ES-I3 (cell line): ENCODE data around the gene CCDC92.

Experiments
- H3K36me3 ChIP-seq: 2 replicates; pipeline ENCODE4 v1.6.1; 2013; ENCODE audit warnings: mild to moderate bottlenecking, low read length, control low read depth, moderate library complexity; ENCODE audit not compliant: insufficient read depth
- H3K4me1 ChIP-seq: 2 replicates; pipeline ENCODE4 v1.6.1; 2013; ENCODE audit warnings: mild to moderate bottlenecking, control low read depth, low read length; ENCODE audit not compliant: insufficient read depth
- H3K9ac ChIP-seq: 2 replicates; pipeline ENCODE4 v1.6.1; 2013; ENCODE audit warnings: low read depth, mild to moderate bottlenecking, low read length, moderate library complexity
- H3K9me3 ChIP-seq: 2 replicates; pipeline ENCODE4 v1.6.1; 2013; ENCODE audit warnings: mild to moderate bottlenecking, low read length, moderate library complexity; ENCODE audit not compliant: control insufficient read depth, insufficient read depth

Gene CCDC92

DNA sequence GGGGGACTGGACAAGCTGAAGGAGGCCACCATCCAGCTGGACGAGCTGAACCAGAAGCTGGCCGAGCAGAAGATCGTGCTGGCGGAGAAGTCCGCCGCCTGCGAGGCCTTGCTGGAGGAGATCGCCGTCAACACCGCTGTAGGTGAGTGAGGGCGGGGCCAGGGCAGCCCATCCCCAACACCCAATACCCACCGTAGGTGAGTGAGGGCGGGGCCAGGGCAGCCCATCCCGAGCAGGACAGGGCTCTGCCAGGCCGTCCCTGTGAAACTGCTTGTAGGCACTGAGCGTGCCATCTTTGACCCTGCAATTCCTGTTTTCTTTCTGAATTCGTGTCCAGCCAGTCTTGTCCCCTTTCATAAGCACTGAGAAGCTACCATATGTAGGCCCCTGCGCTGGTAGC, 74.0 kb downstream of the CCDC92 start:
- no peaks in the 10 kb centered on the region; the same call in 1 of the 2 replicates for H3K4me1 ChIP-seq
- H3K36me3 ChIP-seq = no peaks in the 10 kb centered on the region
- no peaks in the 10 kb centered on the region; the same call in 1 of the 2 replicates for H3K9me3 ChIP-seq
- H3K9ac ChIP-seq = no peak overlapping the region

DNA sequence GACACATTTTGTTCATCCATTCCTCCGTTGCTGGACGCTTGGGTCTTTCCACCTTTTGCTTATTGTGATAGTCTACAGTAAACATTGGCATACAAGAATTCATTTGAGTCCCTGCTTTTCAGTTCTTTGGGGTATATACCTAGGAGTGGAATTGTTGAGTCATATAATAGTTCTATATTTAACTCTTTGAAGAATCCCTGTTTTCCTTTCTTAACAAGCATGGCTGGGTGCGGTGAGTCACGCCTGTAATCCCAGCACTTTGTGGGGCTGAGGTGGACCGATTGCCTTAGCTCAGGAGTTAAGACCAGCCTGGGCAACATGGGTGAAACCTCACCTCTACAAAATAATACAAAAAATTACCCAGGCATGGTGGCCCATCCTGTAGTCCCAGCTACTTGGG, 75.4 kb downstream of the CCDC92 start:
- Histone ChIP-seq H3K9ac (no peak overlapping the region), H3K4me1 (no peaks in the 10 kb centered on the region; the same call in 1 of the 2 replicates), H3K36me3 (no peaks in the 10 kb centered on the region), H3K9me3 (no peaks in the 10 kb centered on the region; the same call in 1 of the 2 replicates)

DNA sequence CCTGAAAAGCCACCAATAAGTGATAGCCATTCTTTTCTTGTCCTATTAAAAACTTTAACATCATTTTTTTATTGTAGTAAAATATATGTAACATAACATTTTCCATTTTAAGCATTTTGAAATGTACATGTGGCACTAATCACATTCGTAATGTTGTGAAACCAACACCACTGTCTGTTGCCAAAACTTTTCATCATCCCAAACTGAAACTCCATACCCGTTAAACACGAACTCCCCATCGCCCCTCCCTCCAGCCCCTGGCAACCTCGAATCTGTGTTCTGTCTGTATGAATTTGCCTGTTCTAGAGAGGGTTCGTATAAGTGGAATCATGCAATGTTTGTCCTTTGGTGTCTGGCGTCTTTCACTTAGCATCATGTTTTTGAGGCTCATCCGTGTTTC, 75.9 kb downstream of the CCDC92 start:
- Histone ChIP-seq H3K36me3 (no peaks in the 10 kb centered on the region), H3K9me3 (no peaks in the 10 kb centered on the region; the same call in 1 of the 2 replicates), H3K4me1 (no peaks in the 10 kb centered on the region; the same call in 1 of the 2 replicates), H3K9ac (no peak overlapping the region)

- H3K36me3 ChIP-seq = no peaks in the 10 kb centered on the region
- peaks cover 5% of the 10 kb centered on the region; the same call in 1 of the 2 replicates for H3K4me1 ChIP-seq
- H3K9me3 ChIP-seq = no peaks in the 10 kb centered on the region; the same call in 1 of the 2 replicates
- H3K9ac ChIP-seq = no peak overlapping the region
These were observed 77.2 kb downstream of the CCDC92 start for GRCh38 chr12:123895451-123895850.

DNA sequence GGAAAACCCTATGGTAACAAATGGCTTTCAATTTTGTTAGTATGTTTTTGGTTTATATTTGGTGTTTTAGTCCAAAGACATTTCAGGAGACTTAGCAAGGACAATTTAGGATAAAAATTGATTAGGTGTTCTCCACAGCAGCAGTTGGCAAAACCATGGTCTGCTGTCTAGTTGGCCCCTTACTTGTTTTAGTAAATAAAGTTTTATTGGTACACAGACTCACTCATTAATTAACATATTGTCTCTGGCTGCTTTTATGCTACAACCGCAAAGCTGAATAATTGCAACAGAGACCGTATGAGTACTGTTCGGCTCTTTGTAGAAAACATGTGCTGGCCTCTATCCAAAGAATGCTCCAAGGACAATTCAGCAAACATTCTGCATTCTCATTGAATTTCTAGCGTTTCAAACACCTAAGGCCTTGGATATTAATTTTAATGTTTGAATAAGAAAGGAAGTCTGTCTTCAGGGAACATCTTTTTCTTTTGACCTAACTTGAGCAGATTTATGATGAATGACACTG, 77.7 kb downstream of the CCDC92 start:
- Histone ChIP-seq H3K4me1 (peaks cover 5% of the 10 kb centered on the region; the same call in 1 of the 2 replicates), H3K36me3 (no peaks in the 10 kb centered on the region), H3K9ac (no peak overlapping the region), H3K9me3 (no peaks in the 10 kb centered on the region; the same call in 1 of the 2 replicates)

GRCh38 chr12:123893276-123893675, 79.4 kb downstream of the CCDC92 start:
- H3K36me3 ChIP-seq = no peaks in the 10 kb centered on the region
- peaks cover 5% of the 10 kb centered on the region; the same call in 1 of the 2 replicates for H3K4me1 ChIP-seq
- no peak overlapping the region for H3K9ac ChIP-seq
- no peaks in the 10 kb centered on the region for H3K9me3 ChIP-seq

GRCh38 chr12:123892853-123893252, 79.8 kb downstream of the CCDC92 start:
- no peak overlapping the region for H3K9ac ChIP-seq
- H3K4me1 ChIP-seq = peaks cover 5% of the 10 kb centered on the region; the same call in 1 of the 2 replicates
- H3K36me3 ChIP-seq = no peaks in the 10 kb centered on the region
- H3K9me3 ChIP-seq = no peaks in the 10 kb centered on the region

DNA sequence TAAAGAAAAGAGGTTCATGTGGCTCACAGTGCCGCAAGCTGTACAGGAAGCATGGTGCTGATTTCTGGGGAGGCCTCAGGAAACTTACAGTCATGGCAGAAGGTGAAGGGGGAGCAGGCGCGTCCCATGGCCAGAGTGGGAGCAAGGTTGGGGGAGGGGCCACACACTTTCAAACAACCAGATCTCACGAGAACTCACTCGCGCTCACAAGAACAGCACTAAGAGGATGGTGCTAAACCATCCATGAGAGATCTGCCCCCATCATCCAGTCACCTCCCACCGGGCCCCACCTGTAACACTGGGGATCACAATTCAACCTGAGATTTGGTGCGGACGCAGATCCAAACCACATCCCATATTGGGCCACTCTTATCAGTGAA, 80.5 kb downstream of the CCDC92 start:
- Histone ChIP-seq H3K9ac (no peak overlapping the region), H3K4me1 (peaks cover 5% of the 10 kb centered on the region; the same call in 1 of the 2 replicates), H3K9me3 (no peaks in the 10 kb centered on the region), H3K36me3 (no peaks in the 10 kb centered on the region)

GRCh38 chr12:123891516-123892179, 81.0 kb downstream of the CCDC92 start:
- Histone ChIP-seq H3K36me3 (no peaks in the 10 kb centered on the region), H3K9ac (no peak overlapping the region), H3K4me1 (peaks cover 5% of the 10 kb centered on the region; the same call in 1 of the 2 replicates), H3K9me3 (no peaks in the 10 kb centered on the region)

DNA sequence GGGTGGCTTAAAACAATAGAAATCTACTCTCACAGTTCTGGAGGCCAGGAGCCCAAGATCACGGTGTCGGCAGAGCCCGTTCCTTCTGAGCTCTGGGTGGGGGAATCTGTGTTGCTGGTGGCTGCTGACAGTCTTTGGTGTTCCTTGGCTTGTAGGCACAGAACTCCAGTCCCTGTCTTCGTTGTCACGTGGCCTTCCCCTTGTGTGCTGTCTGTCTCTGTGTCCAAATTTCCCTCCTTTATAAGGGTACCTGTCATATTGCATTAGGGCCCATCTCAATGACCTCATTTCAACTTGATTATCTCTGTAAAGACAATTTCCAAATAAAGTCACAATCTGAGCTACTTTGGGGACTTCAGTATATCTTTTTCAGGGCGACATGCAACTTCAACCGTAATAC, 81.6 kb downstream of the CCDC92 start:
- Histone ChIP-seq H3K9me3 (no peaks in the 10 kb centered on the region), H3K4me1 (peaks cover 5% of the 10 kb centered on the region; the same call in 1 of the 2 replicates), H3K36me3 (no peaks in the 10 kb centered on the region), H3K9ac (no peak overlapping the region)

- peaks cover 5% of the 10 kb centered on the region; the same call in 1 of the 2 replicates for H3K4me1 ChIP-seq
These were observed 82.1 kb downstream of the CCDC92 start for GRCh38 chr12:123890536-123890902.

DNA sequence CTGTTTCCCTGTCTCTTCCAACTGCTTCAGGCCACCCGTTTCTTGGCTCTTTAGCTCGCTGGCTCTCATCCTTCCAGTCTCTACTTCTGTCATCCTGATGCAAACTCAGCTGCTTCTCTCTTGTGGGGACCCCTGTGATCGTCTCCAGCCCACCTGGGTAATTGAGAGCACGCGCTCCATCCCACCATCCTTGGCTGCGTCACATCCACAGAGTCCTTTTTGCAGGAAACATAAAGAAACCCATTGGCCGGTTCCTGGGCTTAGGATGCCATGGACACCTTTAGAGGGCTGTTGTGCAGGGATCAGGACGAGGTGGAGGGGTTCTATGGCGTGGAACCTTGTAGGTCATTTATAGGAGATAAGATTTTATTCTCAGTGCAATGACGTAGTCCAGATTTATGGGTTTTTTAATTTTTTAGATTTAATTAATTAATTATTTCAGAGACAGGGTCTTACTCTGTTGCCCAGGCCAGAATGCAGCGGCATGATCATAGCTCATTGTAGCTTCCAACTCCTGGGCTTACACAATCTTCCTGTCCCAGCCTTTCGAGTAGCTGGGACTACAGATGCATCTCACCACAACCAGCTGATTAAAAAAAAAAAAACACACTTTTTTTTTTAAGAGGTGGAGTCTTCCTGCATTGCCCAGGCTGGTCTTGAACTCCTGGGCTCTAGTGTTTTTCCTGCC, 82.6 kb downstream of the CCDC92 start:
- H3K9ac ChIP-seq = no peak overlapping the region
- no peaks in the 10 kb centered on the region for H3K36me3 ChIP-seq
- H3K9me3 ChIP-seq = no peaks in the 10 kb centered on the region
- H3K4me1 ChIP-seq = peaks cover 5% of the 10 kb centered on the region; the same call in 1 of the 2 replicates

More at GRCh38 chr12:123890536-123890902, 82.1 kb downstream of the CCDC92 start:
- no peak overlapping the region for H3K9ac ChIP-seq
- no peaks in the 10 kb centered on the region for H3K36me3 ChIP-seq
- H3K9me3 ChIP-seq = no peaks in the 10 kb centered on the region

GRCh38 chr12:123888989-123889388, 83.6 kb downstream of the CCDC92 start:
- H3K9me3 ChIP-seq = no peaks in the 10 kb centered on the region
- no peak overlapping the region for H3K9ac ChIP-seq
- H3K4me1 ChIP-seq = peaks cover 5% of the 10 kb centered on the region; the same call in 1 of the 2 replicates
- no peaks in the 10 kb centered on the region for H3K36me3 ChIP-seq

DNA sequence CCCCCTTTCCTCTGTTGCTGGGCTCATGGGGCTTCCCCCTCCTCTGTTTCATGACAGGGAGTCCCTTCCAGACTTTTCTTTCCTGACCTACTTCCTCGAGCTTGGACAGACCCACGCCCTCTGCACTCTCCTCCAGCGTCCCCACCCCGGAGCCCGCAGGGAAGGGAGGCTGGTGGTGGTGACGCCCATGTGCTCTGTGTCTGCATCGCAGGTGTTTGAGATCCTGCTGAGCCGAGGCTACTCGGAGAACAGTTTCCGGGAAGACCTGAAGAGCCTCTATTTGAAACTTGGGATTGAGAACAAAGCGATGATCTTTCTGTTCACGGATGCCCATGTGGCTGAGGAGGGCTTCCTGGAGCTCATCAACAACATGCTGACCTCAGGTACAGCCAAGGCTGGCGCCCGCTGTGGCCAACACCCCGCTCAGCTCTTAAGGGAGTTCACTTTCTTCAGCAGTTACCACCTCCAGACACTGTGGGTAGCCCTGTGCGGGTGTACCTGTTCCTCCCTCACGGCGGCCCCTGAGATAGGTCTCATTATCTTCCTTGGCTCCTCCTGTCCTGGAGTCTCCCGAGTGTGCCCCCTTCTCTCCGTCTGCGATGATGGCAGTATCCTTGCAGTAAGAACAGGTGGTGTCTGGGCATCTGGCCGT, 85.6 kb downstream of the CCDC92 start:
- Histone ChIP-seq H3K36me3 (no peaks in the 10 kb centered on the region), H3K9me3 (no peaks in the 10 kb centered on the region), H3K4me1 (peaks cover 5% of the 10 kb centered on the region; the same call in 1 of the 2 replicates), H3K9ac (no peak overlapping the region)
